ENCODE results near the gene MYPOP.

MYPOP gene

DNA sequence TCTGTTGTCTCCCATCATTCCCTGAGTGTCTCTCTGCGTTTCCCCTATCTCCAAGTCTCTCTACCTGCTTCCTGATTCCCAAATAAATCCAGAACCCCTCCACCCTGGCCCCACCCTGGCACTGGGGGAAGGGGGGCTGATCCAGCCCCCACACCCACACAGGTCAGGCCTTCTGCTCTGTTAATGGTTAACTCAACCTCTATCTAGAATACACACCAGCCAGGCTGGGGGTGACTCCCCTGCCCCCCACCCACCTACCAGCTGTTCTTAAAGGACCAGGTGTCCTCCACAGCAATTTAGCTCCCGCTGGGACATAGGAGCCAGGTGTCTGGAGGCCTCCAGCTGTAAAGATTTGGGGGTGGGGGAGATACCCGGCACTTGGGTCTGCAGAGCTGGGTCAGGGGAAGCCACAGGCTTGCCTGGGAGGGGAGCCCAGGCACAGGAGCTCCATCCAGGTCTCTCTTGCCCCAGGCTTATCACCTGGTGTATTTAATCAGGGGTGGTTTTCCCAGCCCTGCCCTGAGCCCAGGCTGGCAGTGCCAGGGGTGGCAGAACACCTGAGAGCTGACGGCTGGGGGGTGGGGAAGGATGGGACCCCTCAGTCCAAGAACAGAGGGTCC is 20.4 kb downstream of the MYPOP start:
- Histone ChIP-seq H3K4me3 (replicated peaks; ENCODE audit: insufficient read depth, low read length) (no peak overlapping the region), H3K27me3 (ENCODE audit: insufficient read depth, poor library complexity, severe bottlenecking) (peaks cover 8% of the 10 kb centered on the region), H3K27ac (replicated peaks) (no peak overlapping the region)
- no peak for TF ChIP-seq REST (IDR thresholded peaks at IDR 0.05; ENCODE audit: insufficient replicate concordance, low read depth)
- DNase-seq (ENCODE audit: low read depth in 1 of 2, low spot score in 1 of 2): no peak

GRCh38 chr19:45881082-45881908 is 21.1 kb downstream of the MYPOP start:
- no peak overlapping the region for H3K4me3 ChIP-seq (replicated peaks; ENCODE audit: insufficient read depth, low read length)
- no peak overlapping the region for H3K27ac ChIP-seq (replicated peaks)
- TF ChIP-seq POLR2AphosphoS5 (IDR thresholded peaks at IDR 0.05; ENCODE audit: low read depth): no peak
- no peak for TF ChIP-seq GABPA (IDR thresholded peaks at IDR 0.05; ENCODE audit: low read depth)
- DNase-seq (ENCODE audit: low read depth in 1 of 2, low spot score in 1 of 2): no peak
- peaks cover 16% of the 10 kb centered on the region for H3K27me3 ChIP-seq (ENCODE audit: insufficient read depth, poor library complexity, severe bottlenecking)

GRCh38 chr19:45879971-45880370 is 22.4 kb downstream of the MYPOP start:
- Histone ChIP-seq H3K27ac (replicated peaks) (no peak overlapping the region), H3K4me3 (replicated peaks; ENCODE audit: insufficient read depth, low read length) (no peak overlapping the region)
- no peak for TF ChIP-seq SPI1 (IDR thresholded peaks at IDR 0.05; ENCODE audit: borderline replicate concordance, low read depth)
- TF ChIP-seq REST (IDR thresholded peaks at IDR 0.05; ENCODE audit: insufficient replicate concordance, low read depth): no peak
- no peak for TF ChIP-seq GABPA (IDR thresholded peaks at IDR 0.05; ENCODE audit: low read depth)
- TF ChIP-seq POLR2AphosphoS5 (IDR thresholded peaks at IDR 0.05; ENCODE audit: low read depth): no peak
- TF ChIP-seq, protein P1, sequence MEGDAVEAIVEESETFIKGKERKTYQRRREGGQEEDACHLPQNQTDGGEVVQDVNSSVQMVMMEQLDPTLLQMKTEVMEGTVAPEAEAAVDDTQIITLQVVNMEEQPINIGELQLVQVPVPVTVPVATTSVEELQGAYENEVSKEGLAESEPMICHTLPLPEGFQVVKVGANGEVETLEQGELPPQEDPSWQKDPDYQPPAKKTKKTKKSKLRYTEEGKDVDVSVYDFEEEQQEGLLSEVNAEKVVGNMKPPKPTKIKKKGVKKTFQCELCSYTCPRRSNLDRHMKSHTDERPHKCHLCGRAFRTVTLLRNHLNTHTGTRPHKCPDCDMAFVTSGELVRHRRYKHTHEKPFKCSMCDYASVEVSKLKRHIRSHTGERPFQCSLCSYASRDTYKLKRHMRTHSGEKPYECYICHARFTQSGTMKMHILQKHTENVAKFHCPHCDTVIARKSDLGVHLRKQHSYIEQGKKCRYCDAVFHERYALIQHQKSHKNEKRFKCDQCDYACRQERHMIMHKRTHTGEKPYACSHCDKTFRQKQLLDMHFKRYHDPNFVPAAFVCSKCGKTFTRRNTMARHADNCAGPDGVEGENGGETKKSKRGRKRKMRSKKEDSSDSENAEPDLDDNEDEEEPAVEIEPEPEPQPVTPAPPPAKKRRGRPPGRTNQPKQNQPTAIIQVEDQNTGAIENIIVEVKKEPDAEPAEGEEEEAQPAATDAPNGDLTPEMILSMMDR (IDR thresholded peaks at IDR 0.05; ENCODE audit: insufficient read depth, low read length): no peak

GRCh38 chr19:45879055-45879454 is 23.4 kb downstream of the MYPOP start:
- no peak overlapping the region for H3K27ac ChIP-seq (replicated peaks)
- H3K4me3 ChIP-seq (replicated peaks; ENCODE audit: insufficient read depth, low read length): no peak overlapping the region
- no peak for TF ChIP-seq REST (IDR thresholded peaks at IDR 0.05; ENCODE audit: insufficient replicate concordance, low read depth)
- TF ChIP-seq SPI1 (IDR thresholded peaks at IDR 0.05; ENCODE audit: borderline replicate concordance, low read depth): no peak
- TF ChIP-seq POLR2AphosphoS5 (IDR thresholded peaks at IDR 0.05; ENCODE audit: low read depth): no peak
- no peak for TF ChIP-seq GABPA (IDR thresholded peaks at IDR 0.05; ENCODE audit: low read depth)
- TF ChIP-seq, protein P1 (IDR thresholded peaks at IDR 0.05; ENCODE audit: insufficient read depth, low read length): no peak

More at GRCh38 chr19:45879971-45880370, 22.4 kb downstream of the MYPOP start:
- DNase-seq (ENCODE audit: low read depth in 1 of 2, low spot score in 1 of 2): no peak
- H3K27me3 ChIP-seq (ENCODE audit: insufficient read depth, poor library complexity, severe bottlenecking): peaks cover 26% of the 10 kb centered on the region

More at GRCh38 chr19:45879055-45879454, 23.4 kb downstream of the MYPOP start:
- peaks cover 26% of the 10 kb centered on the region for H3K27me3 ChIP-seq (ENCODE audit: insufficient read depth, poor library complexity, severe bottlenecking)
- no peak for DNase-seq (ENCODE audit: low read depth in 1 of 2, low spot score in 1 of 2)
